HepG2 (cell line): Measurements from ENCODE around the gene GLDN. TPM values are rescaled to one million over a fixed set of nuclear protein-coding genes. Genes with fewer than 3 reads are reported as not detected.
A peak's percentile ranks its signal among the peaks of the same experiment; 100 is the strongest.

Experiments
- ARID5B ChIP-seq: IDR thresholded peaks from 2 replicates; pipeline ENCODE4 v1.4.0; 2020; ENCODE audit warnings: mild to moderate bottlenecking, missing genetic modification reagents
- BRCA1 ChIP-seq: sonication (generic); formaldehyde crosslinking; IDR thresholded peaks from 2 replicates; pipeline ENCODE4 v1.4.0; 2020; ENCODE audit warnings: missing genetic modification reagents
- CBFB ChIP-seq: sonication (generic); formaldehyde crosslinking; IDR thresholded peaks from 2 replicates; pipeline ENCODE4 v1.4.0; 2020; ENCODE audit warnings: missing genetic modification reagents
- ELF3 ChIP-seq: IDR thresholded peaks from 2 replicates; pipeline ENCODE4 v1.6.1; 2016; ENCODE audit warnings: missing genetic modification reagents, missing compliant biosample characterization
- ERF ChIP-seq: IDR thresholded peaks from 2 replicates; pipeline ENCODE4 v1.6.1; 2018; ENCODE audit warnings: missing biosample characterization, missing genetic modification reagents
- FOXK1 ChIP-seq: sonication (generic); formaldehyde crosslinking; IDR thresholded peaks from 2 replicates; pipeline ENCODE4 v1.4.0; 2020; ENCODE audit warnings: low read depth, missing genetic modification reagents, borderline replicate concordance
- GATAD1 ChIP-seq: IDR thresholded peaks from 2 replicates; pipeline ENCODE4 v1.6.1; 2016; ENCODE audit warnings: missing genetic modification reagents, missing compliant biosample characterization
- GMEB1 ChIP-seq: sonication (generic); formaldehyde crosslinking; IDR thresholded peaks from 2 replicates; pipeline ENCODE4 v1.5.1; 2020; ENCODE audit warnings: missing genetic modification reagents, mild to moderate bottlenecking, borderline replicate concordance
- HMGXB4 ChIP-seq, 2 experiments: sonication (generic) in 1 of 2; formaldehyde crosslinking in 1 of 2; IDR thresholded peaks; 2 replicates each; pipeline versions ENCODE4 v1.4.0 to v1.6.1; 2018 to 2020; ENCODE audit warnings: missing genetic modification reagents in 2 of 2, borderline replicate concordance in 1 of 2, low read depth in 1 of 2, mild to moderate bottlenecking in 1 of 2, missing biosample characterization in 1 of 2
- KDM5A ChIP-seq: fragments of 200-600 bp; sonication (generic); IDR thresholded peaks from 2 replicates; pipeline ENCODE4 v1.7.0; 2018; ENCODE audit warnings: antibody characterized with exemption, mild to moderate bottlenecking, low read length, borderline replicate concordance
- KLF16 ChIP-seq, 2 experiments: sonication (generic) in 1 of 2; formaldehyde crosslinking in 1 of 2; IDR thresholded peaks; 2 replicates each; pipeline versions ENCODE4 v1.6.1 to v1.8.0; 2016 to 2023; ENCODE audit warnings: missing genetic modification reagents in 2 of 2, missing compliant biosample characterization in 1 of 2
- SAP130 ChIP-seq: IDR thresholded peaks from 2 replicates; pipeline ENCODE4 v1.6.1; 2016; ENCODE audit warnings: low read depth
- YEATS2 ChIP-seq: sonication (generic); formaldehyde crosslinking; IDR thresholded peaks from 2 replicates; pipeline ENCODE4 v1.4.0; 2020; ENCODE audit warnings: missing genetic modification reagents, borderline replicate concordance
- YEATS4 ChIP-seq: sonication (generic); formaldehyde crosslinking; IDR thresholded peaks from 2 replicates; pipeline ENCODE4 v1.4.0; 2020; ENCODE audit warnings: missing genetic modification reagents, borderline replicate concordance
- ZNF629 ChIP-seq: sonication (generic); formaldehyde crosslinking; conservative IDR thresholded peaks from 2 replicates; pipeline ENCODE4 v1.5.0; 2020; ENCODE audit warnings: missing genetic modification reagents
- ZNF687 ChIP-seq: sonication (generic); formaldehyde crosslinking; IDR thresholded peaks from 2 replicates; pipeline ENCODE4 v1.5.1; 2020; ENCODE audit warnings: mild to moderate bottlenecking, missing genetic modification reagents, moderate library complexity
- ZSCAN31 ChIP-seq: sonication (generic); formaldehyde crosslinking; IDR thresholded peaks from 2 replicates; pipeline ENCODE4 v1.5.0; 2020; ENCODE audit warnings: low read depth, mild to moderate bottlenecking, missing genetic modification reagents
- polyA plus RNA-seq, 8 experiments: library from polyadenylated mRNA; depleted of rRNA in 3 of 8; stranded (reverse) in 7 of 8; unstranded in 1 of 8; fragments of >200 nt; fragmentation: Illumina TruSeq in 4 of 8; extraction: Trizol in 4 of 8; gene quantifications; 2 replicates each; pipeline versions ENCODE4 v1.2.1 to v1.2.3, GENCODE V29; 2011 to 2016; ENCODE audit warnings: low read depth in 4 of 8, missing spikeins in 1 of 8, mixed read lengths in 1 of 8; ENCODE audit not compliant: insufficient read depth in 1 of 8
- total RNA-seq, 5 experiments: library from RNA; depleted of rRNA; stranded (reverse); fragments of >200 nt; fragmentation: Illumina TruSeq; extraction: Trizol; gene quantifications; 2 replicates each; pipeline ENCODE4 v1.2.3, GENCODE V29; 2016; ENCODE audit warnings: low read depth in 1 of 5

GLDN gene
- total and polyA plus RNA-seq, 2 of the 13 experiments (the other 11 are each of a cell fraction or from before 2014, with no cell fraction given) = 0.86 to 1.0 TPM

GRCh38 chr15:51313644-51314280, 27.7 kb upstream of the GLDN start (continued):
- TF ChIP-seq BRCA1 (0 out of 2 replicates have a peak, but pooled peaks have one; percentile 31), ARID5B (CRISPR knock-in tag) (peak; percentile 93), ZSCAN31 (CRISPR knock-in tag) (no peak), CBFB (CRISPR knock-in tag) (peak; percentile 55; the same call in 1 of the 2 replicates), KLF16 (CRISPR knock-in tag; IDR thresholded peaks at IDR 0.05) (peak in 1 of 2 experiments; percentile 57; a peak in 1 of 4 replicates), ELF3 (CRISPR knock-in tag) (peak; percentile 72), GATAD1 (CRISPR knock-in tag) (peak; percentile 42; the same call in 1 of the 2 replicates), ZNF687 (CRISPR knock-in tag) (peak; percentile 17; the same call in 1 of the 2 replicates), YEATS4 (CRISPR knock-in tag) (peak; percentile 67), ZNF629 (peak; percentile 39; the same call in 1 of the 2 replicates), YEATS2 (CRISPR knock-in tag) (peak; percentile 56; the same call in 1 of the 2 replicates), FOXK1 (CRISPR knock-in tag) (peak; percentile 64; the same call in 1 of the 2 replicates), GMEB1 (CRISPR knock-in tag) (peak; percentile 30; the same call in 1 of the 2 replicates), KDM5A (no peak), ERF (CRISPR knock-in tag) (peak; percentile 69; the same call in 1 of the 2 replicates), SAP130 (CRISPR knock-in tag) (peak; percentile 82), HMGXB4 (CRISPR knock-in tag; IDR thresholded peaks at IDR 0.05; ENCODE audit: borderline replicate concordance in 1 of 2, low read depth in 1 of 2) (peak; percentile 20 to 25; a peak in 1 of 4 replicates)
